BE2C (cell line): ENCODE data around the gene PRKD2.
"Not testable (repeated sequence)": the region's sequence is repeated elsewhere in the genome, so short reads cannot be mapped to it uniquely, and the experiment has no call there.

Source experiments
- DNase-seq: peaks from one replicate; pipeline ENCODE4 v3.0.0-alpha.2; 2020
- H3K27me3 ChIP-seq: fragments of 250-450 bp; sonication (Bioruptor Pico); 2 replicates; pipeline ENCODE4 v1.5.1; 2020; ENCODE audit warnings: mild to moderate bottlenecking
- H3K36me3 ChIP-seq: fragments of 250-450 bp; sonication (Bioruptor Pico); 2 replicates; pipeline ENCODE4 v1.5.1; 2020; ENCODE audit warnings: mild to moderate bottlenecking
- H3K4me1 ChIP-seq: fragments of 250-450 bp; sonication (Bioruptor Pico); 2 replicates; pipeline ENCODE4 v1.5.1; 2020
- H3K4me3 ChIP-seq: 2 replicates; pipeline ENCODE4 v1.5.1; 2011; ENCODE audit warnings: low read depth, low read length
- H3K9me3 ChIP-seq: fragments of 250-450 bp; sonication (Bioruptor Pico); 2 replicates; pipeline ENCODE4 v1.5.1; 2020
- CTCF ChIP-seq: IDR thresholded peaks from 2 replicates; pipeline ENCODE4 v1.5.1; 2012; ENCODE audit warnings: mild to moderate bottlenecking, low read depth, low read length

Gene PRKD2

GRCh38 chr19:46716672-46717033, 261 bp downstream of the PRKD2 start:
- Histone ChIP-seq H3K4me3 (peak overlapping the region; percentile 81), H3K9me3 (no peaks in the 10 kb centered on the region), H3K4me1 (no peaks in the 10 kb centered on the region; the same call in 1 of the 2 replicates), H3K36me3 (peaks cover 26% of the 10 kb centered on the region), H3K27me3 (no peaks in the 10 kb centered on the region)
- no peak for DNase-seq
- TF ChIP-seq CTCF = no peak

GRCh38 chr19:46715975-46716671, 791 bp downstream of the PRKD2 start:
- peak; percentile 13; the same call in 1 of the 2 replicates for TF ChIP-seq CTCF
- H3K27me3 ChIP-seq = no peaks in the 10 kb centered on the region
- H3K36me3 ChIP-seq = peaks cover 21% of the 10 kb centered on the region
- H3K4me3 ChIP-seq = peak overlapping the region; percentile 81
- DNase-seq = no peak
- H3K4me1 ChIP-seq = no peaks in the 10 kb centered on the region; the same call in 1 of the 2 replicates
- H3K9me3 ChIP-seq = no peaks in the 10 kb centered on the region

GRCh38 chr19:46715620-46715974, 1.3 kb downstream of the PRKD2 start:
- no peak for DNase-seq
- no peaks in the 10 kb centered on the region for H3K27me3 ChIP-seq
- H3K4me1 ChIP-seq = peaks cover 3% of the 10 kb centered on the region; the same call in 1 of the 2 replicates
- peak overlapping the region; percentile 81 for H3K4me3 ChIP-seq
- H3K9me3 ChIP-seq = no peaks in the 10 kb centered on the region
- no peak for TF ChIP-seq CTCF
- peaks cover 16% of the 10 kb centered on the region for H3K36me3 ChIP-seq

- Histone ChIP-seq H3K4me1 (peaks cover 3% of the 10 kb centered on the region; the same call in 1 of the 2 replicates), H3K9me3 (no peaks in the 10 kb centered on the region), H3K4me3 (peak overlapping the region; percentile 81), H3K27me3 (no peaks in the 10 kb centered on the region), H3K36me3 (peaks cover 7% of the 10 kb centered on the region)
- TF ChIP-seq CTCF = no peak
- no peak for DNase-seq
These were observed 2.3 kb downstream of the PRKD2 start for GRCh38 chr19:46714444-46715106.

GRCh38 chr19:46713781-46714443, 3.0 kb downstream of the PRKD2 start:
- peaks cover 3% of the 10 kb centered on the region; the same call in 1 of the 2 replicates for H3K4me1 ChIP-seq
- peak overlapping the region; percentile 81 for H3K4me3 ChIP-seq
- H3K9me3 ChIP-seq = no peaks in the 10 kb centered on the region
- peak; percentile 79 for DNase-seq
- TF ChIP-seq CTCF = no peak
- H3K27me3 ChIP-seq = no peaks in the 10 kb centered on the region
- peaks cover 4% of the 10 kb centered on the region; the same call in 1 of the 2 replicates for H3K36me3 ChIP-seq

GRCh38 chr19:46712768-46713338, 4.1 kb downstream of the PRKD2 start:
- H3K9me3 ChIP-seq, DNase-seq, H3K4me1 ChIP-seq, H3K27me3 ChIP-seq, H3K36me3 ChIP-seq, H3K4me3 ChIP-seq: not testable (repeated sequence)
